Ovary (tissue), 3 donors: ENCODE measurements around the gene SLC6A18.

Source experiments
- CTCF ChIP-seq, 3 donors: fragments of 450-650 bp in 2 of 3; fragments of 200-600 bp in 1 of 3; IDR thresholded peaks; one replicate each; pipeline versions ENCODE4 v1.5.1 to v1.8.0; 2016 to 2022; ENCODE audit warnings: antibody characterized with exemption in 3 of 3, mild to moderate bottlenecking in 1 of 3
- EP300 ChIP-seq: sonication (generic); formaldehyde crosslinking; IDR thresholded peaks from one replicate; pipeline ENCODE4 v1.6.1; 2017; ENCODE audit warnings: antibody characterized with exemption
- POLR2A ChIP-seq: fragments of 450-650 bp; IDR thresholded peaks from one replicate; pipeline ENCODE4 v1.6.1; 2017; ENCODE audit warnings: antibody characterized with exemption, mild to moderate bottlenecking, moderate library complexity
- donor health status: DM: no; HTN: no; CAD: no.

GRCh38 chr5:1188464-1188863 is 36.7 kb upstream of the SLC6A18 start:
- TF ChIP-seq CTCF (IDR thresholded peaks at IDR 0.05) (no peak), EP300 (no peak), POLR2A (no peak)
